GM19043 (cell line): ENCODE results near the gene NIPA2.

ENCODE experiments used
- ATAC-seq: cut with Tn5 transposase; IDR thresholded peaks from one replicate; pipeline ENCODE4 v1.9.1; 2021; ENCODE audit warnings: low read depth; ENCODE audit not compliant: unreplicated experiment

NIPA2 gene

GRCh38 chr15:22831473-22831872 lies 7.0 kb upstream of the NIPA2 start:
- ATAC-seq = no peak

GRCh38 chr15:22839046-22839695 lies 705 bp downstream of the NIPA2 start:
- ATAC-seq = no peak

- no peak for ATAC-seq
Observed at GRCh38 chr15:22844421-22845288, 6.2 kb downstream of the NIPA2 start.

DNA sequence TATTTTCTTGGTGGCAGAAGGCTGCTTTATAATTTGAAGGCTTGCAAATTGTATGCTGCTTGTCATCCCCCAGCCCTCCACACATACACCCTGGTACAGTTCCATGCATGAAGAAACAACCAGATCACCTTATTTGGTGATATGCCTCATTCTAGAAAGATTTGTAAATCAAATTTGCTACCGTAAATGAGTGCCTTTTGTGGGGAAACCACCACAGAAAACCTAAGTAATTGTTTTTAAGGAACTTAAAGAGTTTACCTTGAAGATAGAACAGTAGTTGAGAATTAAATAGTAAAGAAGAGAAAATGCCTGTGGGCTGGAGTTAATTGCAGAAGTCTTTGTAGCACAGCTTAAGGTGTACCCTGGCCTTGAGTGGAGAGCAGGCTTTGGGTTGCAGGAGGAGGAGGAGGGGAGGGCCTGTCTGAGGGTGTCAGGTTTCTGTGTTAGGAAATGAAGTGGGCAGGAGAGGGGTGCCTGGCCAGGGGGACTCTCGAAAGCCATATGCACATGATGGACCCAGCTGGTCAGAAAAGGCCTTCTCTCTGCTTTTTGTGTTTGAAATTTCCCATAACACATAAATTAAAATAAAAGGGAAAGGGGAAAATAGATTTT lies 6.9 kb downstream of the NIPA2 start:
- ATAC-seq = no peak

GRCh38 chr15:22846073-22846472 lies 7.6 kb downstream of the NIPA2 start:
- ATAC-seq = no peak

DNA sequence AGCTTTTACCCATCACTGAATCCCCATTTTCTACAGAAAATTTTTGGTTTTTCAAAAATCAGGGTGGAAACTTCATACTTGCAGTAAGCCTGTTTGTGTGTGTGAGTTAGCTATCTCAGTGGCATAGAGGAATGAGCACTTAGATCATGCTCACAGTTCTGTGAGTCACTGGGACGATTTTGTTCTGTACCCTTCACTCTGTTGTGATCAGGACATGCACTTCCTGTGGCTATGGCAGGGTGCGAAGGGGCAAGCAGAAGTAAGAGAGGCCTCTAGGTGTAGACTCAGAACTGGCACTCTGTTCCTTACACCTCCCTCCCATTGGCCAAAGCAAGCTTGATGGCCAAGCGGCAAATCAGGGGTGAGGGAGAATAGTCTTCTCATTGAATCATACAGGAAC lies 11.6 kb downstream of the NIPA2 start:
- ATAC-seq = no peak

DNA sequence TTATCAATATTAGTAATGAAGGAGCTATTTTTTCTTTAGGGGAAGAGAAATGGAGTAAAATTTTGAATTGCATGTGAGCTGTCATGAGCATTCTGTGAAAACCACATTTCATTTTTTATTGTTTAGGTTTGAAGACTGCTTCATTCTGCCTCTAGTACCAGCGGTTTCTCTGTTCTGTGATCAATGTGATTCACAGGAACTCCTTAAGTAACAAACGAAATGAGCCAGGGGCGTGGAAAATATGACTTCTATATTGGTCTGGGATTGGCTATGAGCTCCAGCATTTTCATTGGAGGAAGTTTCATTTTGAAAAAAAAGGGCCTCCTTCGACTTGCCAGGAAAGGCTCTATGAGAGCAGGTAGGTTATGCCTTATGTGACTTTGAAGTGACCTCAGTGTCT lies 13.0 kb downstream of the NIPA2 start:
- ATAC-seq = no peak

DNA sequence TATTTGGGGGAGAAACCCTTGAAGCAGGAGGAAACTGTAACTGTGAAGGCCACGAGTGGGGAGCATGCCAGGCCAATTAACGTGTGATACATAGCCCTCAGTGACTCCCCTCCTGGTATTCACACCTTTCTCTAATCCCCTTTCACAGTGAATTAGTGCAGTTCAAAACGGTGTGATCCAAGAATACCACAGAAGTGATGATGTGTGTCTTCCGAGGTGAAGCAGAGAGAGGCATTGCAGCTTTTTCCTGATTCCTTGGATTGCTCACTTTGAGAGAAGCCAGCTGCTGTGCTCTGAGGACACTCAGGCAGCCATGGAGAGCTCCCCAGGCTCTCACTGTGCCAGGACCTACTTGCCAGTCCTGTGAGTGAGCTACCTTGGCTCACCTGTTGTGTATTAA lies 17.3 kb downstream of the NIPA2 start:
- no peak for ATAC-seq

GRCh38 chr15:22856659-22857058 lies 18.2 kb downstream of the NIPA2 start:
- no peak for ATAC-seq

DNA sequence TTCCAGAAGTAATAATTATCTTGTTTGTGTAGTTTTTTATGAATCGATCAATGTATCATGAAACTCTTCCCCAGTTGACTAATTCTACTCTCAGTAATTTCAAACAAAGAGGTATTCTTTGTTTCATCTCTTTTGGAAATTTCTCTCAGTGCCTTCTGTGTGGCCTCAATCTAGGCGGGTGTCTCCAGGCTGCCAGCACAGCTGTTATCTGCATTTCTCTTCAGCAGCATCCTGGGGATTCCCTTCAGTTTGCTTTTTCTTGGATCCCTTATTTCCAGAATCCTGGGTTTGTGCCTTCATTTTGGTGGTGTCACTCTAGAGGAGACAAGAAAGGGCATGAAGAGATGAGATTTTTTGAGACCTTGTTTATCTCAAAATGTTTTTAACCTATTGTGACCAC lies 22.7 kb downstream of the NIPA2 start:
- no peak for ATAC-seq

DNA sequence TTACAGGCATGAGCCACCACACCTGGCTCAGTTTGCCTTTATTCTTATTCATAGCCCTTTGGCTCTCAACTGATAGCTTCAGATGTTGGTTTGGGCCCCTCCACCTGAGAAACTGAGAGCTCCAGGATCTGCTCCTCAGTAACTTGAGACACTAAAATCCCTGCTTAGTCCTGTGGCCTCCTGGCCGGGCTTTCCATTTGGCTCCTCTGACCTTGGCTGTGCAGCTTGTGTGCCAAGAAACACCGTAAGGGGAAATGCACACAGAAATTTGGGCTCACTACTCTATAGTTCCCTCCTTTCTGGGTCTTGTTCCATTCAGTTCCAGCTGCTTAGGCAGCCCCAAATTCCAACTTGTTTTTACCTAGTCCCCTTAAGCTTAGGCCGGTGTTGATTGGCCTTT lies 24.9 kb downstream of the NIPA2 start:
- ATAC-seq = no peak

GRCh38 chr15:22866079-22866478 lies 27.6 kb downstream of the NIPA2 start:
- no peak for ATAC-seq

DNA sequence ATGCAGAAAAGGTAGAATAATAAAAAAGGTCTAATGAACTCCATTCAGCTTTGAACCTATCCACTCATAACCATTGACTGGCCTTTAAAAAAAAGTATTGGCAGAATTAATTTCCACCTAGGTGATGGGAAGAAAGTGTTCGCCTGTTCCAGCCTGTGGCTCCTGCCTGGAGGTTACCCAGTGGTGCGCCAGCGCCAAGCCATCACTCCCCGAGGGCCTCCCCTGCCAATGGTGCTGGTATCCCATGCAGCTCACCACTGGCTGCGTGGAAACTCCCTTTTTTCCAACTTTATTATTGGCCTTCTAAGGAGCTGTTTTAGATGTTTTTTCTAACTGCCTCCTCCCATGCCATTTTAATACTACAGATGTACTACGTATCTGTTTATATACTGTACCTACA lies 29.4 kb downstream of the NIPA2 start:
- ATAC-seq = no peak

DNA sequence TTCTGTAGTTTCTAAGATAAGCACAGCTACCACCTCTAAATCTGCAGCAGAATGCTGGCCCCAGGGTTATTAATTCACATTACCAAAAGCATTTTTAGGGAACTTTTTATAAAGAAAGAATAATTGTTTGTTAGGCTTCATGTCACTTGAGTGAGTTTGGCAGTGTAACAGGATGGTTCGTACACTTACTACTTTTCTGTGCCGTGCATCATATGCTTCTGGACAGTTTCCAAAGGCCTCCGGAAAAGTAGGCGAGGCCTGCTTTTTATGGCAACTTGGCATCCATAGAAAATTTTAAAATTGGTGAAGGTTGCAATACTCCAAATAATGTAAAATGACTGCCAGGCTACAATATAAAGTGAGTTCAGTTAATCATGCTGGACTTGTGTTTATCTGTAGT lies 30.0 kb downstream of the NIPA2 start:
- ATAC-seq = no peak

DNA sequence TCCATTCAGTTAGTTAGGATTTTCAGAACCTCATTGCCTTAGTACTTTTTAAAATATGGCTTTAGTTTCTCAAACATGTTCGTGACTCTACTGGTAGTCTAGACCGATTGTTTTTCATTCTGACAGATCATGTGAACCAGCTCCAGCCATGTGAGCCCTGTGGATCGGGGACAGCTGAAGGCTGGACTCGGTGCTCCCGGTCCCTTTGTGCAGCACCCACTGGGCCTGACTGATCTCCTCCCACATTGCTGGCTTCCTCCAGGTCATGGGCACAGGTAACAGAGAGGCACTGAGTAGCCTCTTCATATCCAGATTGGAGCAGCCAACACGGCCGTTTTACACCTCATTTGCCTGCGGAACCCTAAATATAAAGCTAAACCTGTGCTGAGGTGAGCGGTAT lies 30.5 kb downstream of the NIPA2 start:
- no peak for ATAC-seq

DNA sequence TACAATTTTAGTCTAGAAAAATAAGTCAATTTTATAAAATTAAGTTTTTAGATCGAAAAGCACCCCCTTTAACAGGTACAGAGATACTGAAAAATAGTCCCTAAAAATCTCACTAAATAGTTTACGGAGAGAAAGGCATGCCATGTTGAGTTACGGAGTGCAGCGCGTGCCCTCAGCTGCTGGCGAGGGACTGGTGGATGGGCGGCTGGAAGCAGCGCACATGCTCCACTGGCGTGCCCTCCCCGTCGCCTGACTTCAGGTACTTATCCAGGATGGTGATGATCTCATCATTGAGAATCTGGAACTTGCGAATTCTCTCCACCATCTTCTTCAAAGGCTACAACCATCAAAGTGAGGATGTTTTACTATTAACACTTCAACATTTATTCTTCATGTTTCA lies 31.4 kb downstream of the NIPA2 start:
- ATAC-seq = no peak

- ATAC-seq = no peak
Observed at GRCh38 chr15:22870865-22871264, 32.4 kb downstream of the NIPA2 start.

DNA sequence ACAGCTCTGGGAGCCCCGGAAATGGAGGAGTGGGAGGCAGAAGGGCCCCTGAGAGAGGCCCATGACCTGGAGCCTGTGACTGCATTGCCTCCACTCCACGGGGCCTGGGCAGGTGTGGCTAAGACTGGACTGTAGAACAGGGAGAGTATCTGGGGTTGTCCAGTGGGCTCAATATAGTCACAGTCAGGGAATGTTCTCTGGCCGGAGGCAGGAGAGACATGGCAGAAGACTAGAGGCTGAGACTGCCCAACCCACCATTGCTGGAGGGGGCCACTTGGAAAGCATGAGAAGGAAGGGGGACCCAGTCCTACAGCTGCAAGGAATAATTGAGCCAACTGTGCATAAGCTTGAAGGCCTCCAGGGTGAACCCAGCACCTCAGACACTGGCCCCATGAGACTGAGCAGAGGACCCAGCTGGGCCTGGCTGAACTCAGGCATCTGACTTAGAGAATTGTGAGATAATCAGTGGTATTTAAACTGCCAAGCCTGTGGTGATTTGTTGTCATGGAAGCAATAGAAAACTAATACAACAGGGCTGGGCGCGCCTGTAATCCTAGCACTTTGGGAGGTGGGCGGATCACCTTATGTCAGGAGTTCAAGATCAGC lies 33.1 kb downstream of the NIPA2 start:
- no peak for ATAC-seq

DNA sequence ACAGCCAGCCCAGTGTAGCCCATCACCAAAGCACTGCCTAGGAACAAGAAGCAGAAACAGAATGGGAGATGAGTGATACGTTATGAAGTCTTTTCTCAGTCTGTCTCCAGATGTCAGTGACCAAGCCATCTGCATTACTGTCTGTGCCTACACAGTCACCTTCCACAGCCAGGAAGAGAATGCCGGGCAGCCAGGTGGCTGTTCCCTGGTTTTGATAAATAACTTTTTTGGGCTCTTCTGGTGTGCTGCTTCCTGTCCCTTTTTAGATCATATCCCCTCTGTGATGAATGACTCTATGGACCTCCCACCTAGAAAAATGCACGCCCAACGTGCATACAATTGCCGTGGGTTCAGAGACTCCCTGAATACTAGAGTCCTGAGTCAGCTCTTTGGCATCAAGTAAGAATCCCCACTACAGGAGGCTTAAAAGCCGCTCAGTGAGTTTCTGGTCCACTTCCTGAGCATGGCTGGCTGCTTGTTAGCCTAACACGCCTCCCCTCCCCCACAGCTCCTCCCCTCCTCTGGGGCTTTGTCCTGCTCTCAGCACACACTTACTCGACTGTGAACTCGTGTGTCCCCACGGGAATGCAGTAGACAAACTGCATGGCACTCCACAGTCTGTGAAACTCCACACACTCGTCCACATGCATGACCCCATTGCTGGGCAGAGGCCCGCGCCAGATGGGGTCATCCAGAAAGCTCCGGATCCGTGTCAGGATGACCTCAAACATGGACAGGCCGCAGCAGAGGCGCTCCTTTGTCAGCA lies 34.7 kb downstream of the NIPA2 start:
- no peak for ATAC-seq

DNA sequence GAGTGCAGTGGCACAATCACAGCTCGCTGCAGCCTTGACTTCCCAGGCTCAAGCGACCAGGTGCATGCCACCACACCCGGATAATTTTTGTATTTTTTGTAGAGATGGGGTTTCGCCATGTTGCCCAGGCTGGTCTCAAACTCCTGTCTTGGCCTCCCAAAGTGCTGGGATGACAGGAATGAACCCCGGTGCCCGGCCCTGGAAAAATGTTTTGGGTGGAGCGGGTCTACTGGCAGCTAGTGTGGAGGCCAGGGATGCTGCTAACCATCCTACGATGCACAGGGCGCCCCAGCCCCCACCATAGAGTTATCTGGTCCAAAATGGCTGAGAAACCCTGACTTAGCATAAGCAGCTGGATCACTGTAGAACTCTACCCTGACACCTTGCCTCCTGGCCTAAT lies 35.4 kb downstream of the NIPA2 start:
- ATAC-seq = no peak

DNA sequence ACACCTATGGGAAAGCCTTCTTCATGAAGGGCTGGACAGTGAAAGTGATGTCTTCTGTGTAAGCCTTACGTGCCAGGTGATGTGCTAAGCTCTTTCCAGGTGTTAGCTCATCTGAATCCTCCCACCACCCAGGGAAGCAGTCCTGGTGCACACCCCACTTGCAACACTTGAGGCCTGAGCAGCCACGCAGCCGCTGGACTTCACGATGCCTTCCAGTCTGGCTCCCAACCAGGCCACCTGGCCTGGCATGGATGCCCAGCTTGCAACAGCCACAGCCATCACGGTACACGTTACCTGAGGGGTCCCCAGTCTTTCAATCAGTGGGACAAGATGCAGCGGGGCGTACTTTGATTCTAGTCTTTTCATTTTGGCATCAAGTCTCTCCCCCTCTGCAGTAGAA lies 35.8 kb downstream of the NIPA2 start:
- no peak for ATAC-seq
